Measurements from ENCODE around the gene KIF1C. TPM values are rescaled to one million over a fixed set of nuclear protein-coding genes. Genes with fewer than 3 reads are reported as not detected.

KIF1C gene
- total RNA-seq, 2 donors from 2014 or later = 108 to 133 TPM

GRCh38 chr17:5045496-5045895 lies 47.7 kb downstream of the KIF1C start:
- no peak for TF ChIP-seq CTCF (conservative IDR thresholded peaks at IDR 0.05)
- Histone ChIP-seq H3K36me3 (ENCODE audit: control insufficient read depth, insufficient read depth, low read length) (no peaks in the 10 kb centered on the region), H3K27ac (ENCODE audit: low read depth, low read length) (no peak overlapping the region), H3K4me1 (ENCODE audit: control insufficient read depth, insufficient read depth, low read length) (no peaks in the 10 kb centered on the region), H3K27me3 (ENCODE audit: control insufficient read depth, insufficient read depth, low read length, poor library complexity, severe bottlenecking) (no peaks in the 10 kb centered on the region), H3K4me3 (ENCODE audit: low read length) (no peak overlapping the region), H3K9ac (ENCODE audit: extremely low read depth, low read length, poor library complexity, severe bottlenecking) (no peak overlapping the region), H3K9me3 (ENCODE audit: control insufficient read depth, low read length) (no peaks in the 10 kb centered on the region)
- 90 to 92% methylated on average over 5 to 6 of the region's 6 CpGs for WGBS, 2 experiments (ENCODE audit: insufficient coverage in 1 of 2, insufficient read length in 1 of 2)
- no peak overlapping the region for H3K4me3 Mint-ChIP-seq
- H3K27ac Mint-ChIP-seq = no peak overlapping the region
- peaks cover 3% of the 10 kb centered on the region for H3K9me3 Mint-ChIP-seq
- no peaks in the 10 kb centered on the region for H3K36me3 Mint-ChIP-seq (ENCODE audit: low read depth)
- H3K4me1 Mint-ChIP-seq = no peaks in the 10 kb centered on the region
- no peak for DNase-seq
- H3K27me3 Mint-ChIP-seq (ENCODE audit: insufficient read depth) = peaks cover 1% of the 10 kb centered on the region

- Mint-ChIP-seq H3K4me1 (no peaks in the 10 kb centered on the region), H3K27ac (no peak overlapping the region), H3K36me3 (ENCODE audit: low read depth) (no peaks in the 10 kb centered on the region), H3K9me3 (peaks cover 3% of the 10 kb centered on the region), H3K27me3 (ENCODE audit: insufficient read depth) (peaks cover 1% of the 10 kb centered on the region), H3K4me3 (no peak overlapping the region)
- Histone ChIP-seq H3K4me1 (ENCODE audit: control insufficient read depth, insufficient read depth, low read length) (no peaks in the 10 kb centered on the region), H3K9me3 (ENCODE audit: control insufficient read depth, low read length) (no peaks in the 10 kb centered on the region), H3K36me3 (ENCODE audit: control insufficient read depth, insufficient read depth, low read length) (no peaks in the 10 kb centered on the region), H3K27ac (ENCODE audit: low read depth, low read length) (no peak overlapping the region), H3K27me3 (ENCODE audit: control insufficient read depth, insufficient read depth, low read length, poor library complexity, severe bottlenecking) (no peaks in the 10 kb centered on the region), H3K9ac (ENCODE audit: extremely low read depth, low read length, poor library complexity, severe bottlenecking) (no peak overlapping the region), H3K4me3 (ENCODE audit: low read length) (no peak overlapping the region)
- no peak for DNase-seq
- 97 to 100% methylated on average over 1 to 2 of the region's 2 CpGs for WGBS, 2 experiments (ENCODE audit: insufficient coverage in 1 of 2, insufficient read length in 1 of 2)
- TF ChIP-seq CTCF (conservative IDR thresholded peaks at IDR 0.05) = no peak
Observed at GRCh38 chr17:5047446-5047845, 49.7 kb downstream of the KIF1C start.

GRCh38 chr17:5049314-5049841 lies 51.6 kb downstream of the KIF1C start:
- WGBS, 2 experiments (ENCODE audit: insufficient coverage in 1 of 2, insufficient read length in 1 of 2) = 95% methylated on average over 4 of the region's 5 CpGs
- Histone ChIP-seq H3K9ac (ENCODE audit: extremely low read depth, low read length, poor library complexity, severe bottlenecking) (no peak overlapping the region), H3K36me3 (ENCODE audit: control insufficient read depth, insufficient read depth, low read length) (no peaks in the 10 kb centered on the region), H3K9me3 (ENCODE audit: control insufficient read depth, low read length) (no peaks in the 10 kb centered on the region), H3K4me3 (ENCODE audit: low read length) (no peak overlapping the region), H3K4me1 (ENCODE audit: control insufficient read depth, insufficient read depth, low read length) (no peaks in the 10 kb centered on the region), H3K27ac (ENCODE audit: low read depth, low read length) (no peak overlapping the region), H3K27me3 (ENCODE audit: control insufficient read depth, insufficient read depth, low read length, poor library complexity, severe bottlenecking) (no peaks in the 10 kb centered on the region)
- Mint-ChIP-seq H3K9me3 (no peaks in the 10 kb centered on the region), H3K27me3 (ENCODE audit: insufficient read depth) (peaks cover 8% of the 10 kb centered on the region), H3K27ac (no peak overlapping the region), H3K4me1 (no peaks in the 10 kb centered on the region), H3K4me3 (no peak overlapping the region), H3K36me3 (ENCODE audit: low read depth) (no peaks in the 10 kb centered on the region)
- no peak for TF ChIP-seq CTCF (conservative IDR thresholded peaks at IDR 0.05)
- no peak for DNase-seq

All from endodermal cell (in vitro differentiated cells).